Measurements from ENCODE around the gene IGFN1.

DNA sequence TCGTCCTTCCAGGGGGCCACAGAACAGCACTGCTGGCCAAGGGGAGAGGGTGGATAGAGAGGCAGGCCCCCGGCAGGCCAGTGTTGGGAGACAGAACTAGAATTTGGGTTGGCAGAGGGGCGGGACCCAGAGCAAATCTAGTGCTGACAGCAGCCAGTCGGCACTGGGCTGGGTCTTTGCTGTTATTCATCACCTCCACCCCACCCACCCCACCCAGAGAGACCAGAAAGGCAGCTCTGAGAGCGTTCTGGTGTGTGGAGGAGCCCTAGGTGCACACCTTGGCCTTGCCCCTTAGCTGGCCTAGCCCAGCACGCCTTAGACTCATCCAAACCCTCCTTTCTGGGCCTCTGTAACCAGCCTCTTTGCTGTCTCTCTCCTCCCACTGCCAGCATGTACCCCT, 86.3 kb downstream of the IGFN1 start:
- no peak for TF ChIP-seq POLR2AphosphoS5 (IDR thresholded peaks at IDR 0.05)
- no peak for TF ChIP-seq MXI1 (conservative IDR thresholded peaks at IDR 0.05; ENCODE audit: poor library complexity, severe bottlenecking)
- no peak for TF ChIP-seq EZH2 (IDR thresholded peaks at IDR 0.05; ENCODE audit: borderline replicate concordance, insufficient read depth, low read length, poor library complexity, severe bottlenecking)
- no peak for TF ChIP-seq EP300 (conservative IDR thresholded peaks at IDR 0.05; ENCODE audit: poor library complexity, severe bottlenecking)
